RPMI7951 (cell line): ENCODE data around the gene RIPOR3. TPM values are rescaled to one million over a fixed set of nuclear protein-coding genes. Genes with fewer than 3 reads are reported as not detected.
A peak's percentile ranks its signal among the peaks of the same experiment; 100 is the strongest.
"Not testable (repeated sequence)": the region's sequence is repeated elsewhere in the genome, so short reads cannot be mapped to it uniquely, and the experiment has no call there.

Experiments used
- DNase-seq: peaks from one replicate; pipeline ENCODE4 v3.0.0-alpha.2; 2012; ENCODE audit warnings: low read depth
- total RNA-seq: library from RNA; depleted of rRNA; stranded (reverse); fragments of >200 nt; shearing (Covaris generic); gene quantifications from 2 replicates; pipeline ENCODE4 v1.2.3, GENCODE V29; 2014

The RIPOR3 gene
- total RNA-seq, 1 experiment from 2014 or later = 10.8 TPM

DNA sequence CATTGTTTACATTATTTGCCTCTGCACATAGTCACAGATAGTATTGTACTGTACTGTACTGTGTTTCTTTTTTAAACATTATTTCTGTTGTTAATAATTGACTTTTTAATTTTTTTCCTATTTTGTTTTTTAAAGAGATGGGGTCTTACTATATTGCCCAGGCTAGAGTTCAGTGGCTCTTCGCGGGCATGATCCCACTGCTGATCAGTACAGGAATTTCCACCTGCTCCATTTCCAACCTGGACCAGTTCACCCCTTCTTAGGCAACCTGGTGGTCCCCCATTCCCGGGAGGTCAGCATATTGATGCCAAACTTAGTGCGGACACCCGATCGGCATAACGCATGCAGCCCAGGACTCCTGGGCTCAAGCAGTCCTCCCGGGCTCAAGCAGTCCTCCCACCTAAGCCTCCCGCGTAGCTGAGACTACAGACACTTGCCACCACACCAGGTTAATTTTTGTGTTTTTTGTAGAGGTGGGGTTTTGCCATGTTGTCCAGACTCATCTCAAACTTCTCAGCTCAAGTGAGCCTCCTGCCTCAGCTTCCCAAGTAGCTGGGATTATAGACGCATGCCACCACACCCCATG, 133.7 kb downstream of the RIPOR3 start:
- DNase-seq = no peak

DNA sequence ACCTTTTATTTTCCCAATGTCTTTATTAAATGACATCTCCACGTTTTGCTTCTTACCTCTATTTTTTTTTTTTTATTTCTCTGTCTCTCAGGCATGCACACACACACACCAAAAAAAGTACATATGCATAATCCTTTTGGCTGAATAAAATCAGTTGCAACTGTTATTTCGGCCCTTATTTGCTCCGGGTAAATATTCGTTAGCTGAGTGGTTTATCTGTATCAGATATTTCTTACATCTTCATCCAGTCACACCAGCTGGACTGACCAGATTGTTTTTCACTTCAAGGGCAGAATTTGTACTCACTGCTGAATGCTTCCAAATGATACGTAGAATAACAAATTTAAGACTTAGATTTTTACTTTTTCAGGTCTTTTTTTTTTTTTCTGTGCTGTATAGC, 135.7 kb downstream of the RIPOR3 start:
- DNase-seq = no peak

DNA sequence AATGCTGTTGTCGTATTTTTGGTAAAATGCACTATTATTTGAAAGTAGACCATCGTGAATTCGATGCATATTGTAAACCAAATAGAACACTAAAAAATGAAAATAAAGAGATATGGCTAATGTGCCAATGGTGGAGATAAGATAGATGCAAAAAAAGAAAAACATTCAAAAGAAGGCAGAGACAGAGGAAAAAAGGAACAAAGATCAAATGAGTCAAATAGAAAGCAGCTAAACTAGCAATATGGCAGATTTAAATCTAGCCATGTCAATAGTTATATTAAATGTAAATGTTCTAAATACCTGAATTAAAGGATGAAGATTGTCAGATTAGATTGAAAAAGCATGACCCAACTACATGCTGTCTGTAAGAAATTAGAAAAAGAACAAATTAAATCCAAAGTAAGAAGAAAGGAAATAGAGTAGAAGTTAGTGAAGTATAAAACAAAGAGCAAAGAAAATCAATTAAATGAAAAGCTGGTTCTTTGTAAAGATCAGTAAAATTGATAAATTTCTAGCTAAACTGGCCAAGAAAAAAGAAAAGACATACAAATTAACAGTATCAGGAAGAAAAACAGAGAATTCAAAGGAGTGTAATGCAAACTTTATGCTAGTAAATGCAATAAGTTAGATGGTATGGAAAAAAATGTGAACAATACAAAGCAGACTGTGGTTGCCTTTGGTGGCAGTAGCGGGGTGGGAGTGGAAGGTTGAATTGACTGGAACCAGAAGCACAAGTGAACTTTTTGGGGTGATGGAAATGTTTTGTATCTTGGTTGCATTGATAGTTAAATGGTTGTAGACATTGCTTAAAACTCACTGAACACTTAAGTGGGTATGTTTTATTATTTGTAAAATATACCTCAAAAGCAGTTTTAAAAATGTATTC, 136.4 kb downstream of the RIPOR3 start:
- no peak for DNase-seq

DNA sequence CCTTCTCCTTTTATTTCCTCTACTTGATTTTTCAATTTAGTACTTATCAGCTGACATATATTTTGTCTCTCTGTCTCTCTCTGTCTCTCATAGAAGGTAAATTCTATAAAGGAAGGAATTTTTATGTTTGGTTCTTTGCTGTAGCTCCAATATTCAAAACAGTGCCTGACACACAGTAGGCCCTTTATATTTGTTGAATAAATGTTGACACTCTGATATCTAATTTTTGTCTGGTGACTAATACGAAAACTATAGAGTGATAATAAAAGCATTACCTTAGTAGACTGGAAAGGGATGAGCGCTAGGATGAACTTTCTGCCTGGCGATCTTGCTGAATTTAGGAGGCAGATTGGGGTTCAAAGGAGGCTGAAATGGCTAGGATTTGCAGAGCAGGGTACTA, 138.4 kb downstream of the RIPOR3 start:
- DNase-seq = no peak

DNA sequence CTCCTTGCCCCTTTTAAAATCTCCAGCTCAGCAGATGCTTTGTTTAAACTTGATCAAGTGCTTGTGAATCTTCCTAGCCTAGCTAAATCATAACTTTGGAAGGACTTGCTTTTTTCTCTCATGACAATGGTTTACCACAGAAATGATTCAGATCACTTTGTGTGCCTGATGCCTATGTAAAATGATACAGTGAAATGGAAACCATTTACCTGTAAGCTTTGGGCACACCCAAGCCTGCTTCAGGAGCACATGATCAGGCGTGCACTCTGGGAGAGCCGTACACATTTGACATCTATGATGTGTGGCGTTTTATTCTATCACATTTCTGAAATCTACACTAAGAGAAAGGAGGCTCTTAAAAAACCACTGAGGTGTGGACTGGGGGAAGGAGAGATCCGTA, 140.1 kb downstream of the RIPOR3 start:
- DNase-seq = no peak

DNA sequence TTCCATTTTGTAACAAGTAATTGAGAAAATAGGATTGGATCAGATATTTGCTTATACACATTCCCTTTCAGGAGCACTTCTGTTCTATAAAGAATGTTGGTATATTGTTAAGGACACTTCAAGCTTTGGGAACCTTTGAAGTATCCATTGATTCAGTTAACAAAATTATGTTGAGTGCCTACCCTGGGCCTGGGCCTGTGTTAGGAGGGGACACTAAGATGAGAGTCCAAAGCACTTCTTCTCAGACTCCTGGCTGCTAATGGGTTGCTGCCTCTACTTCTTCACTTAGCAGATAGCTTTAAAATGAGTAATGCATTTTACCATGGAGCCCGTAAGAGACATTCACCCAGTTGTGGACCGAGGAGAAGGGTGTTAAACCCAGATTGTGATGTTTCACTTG, 140.8 kb downstream of the RIPOR3 start:
- no peak for DNase-seq

DNA sequence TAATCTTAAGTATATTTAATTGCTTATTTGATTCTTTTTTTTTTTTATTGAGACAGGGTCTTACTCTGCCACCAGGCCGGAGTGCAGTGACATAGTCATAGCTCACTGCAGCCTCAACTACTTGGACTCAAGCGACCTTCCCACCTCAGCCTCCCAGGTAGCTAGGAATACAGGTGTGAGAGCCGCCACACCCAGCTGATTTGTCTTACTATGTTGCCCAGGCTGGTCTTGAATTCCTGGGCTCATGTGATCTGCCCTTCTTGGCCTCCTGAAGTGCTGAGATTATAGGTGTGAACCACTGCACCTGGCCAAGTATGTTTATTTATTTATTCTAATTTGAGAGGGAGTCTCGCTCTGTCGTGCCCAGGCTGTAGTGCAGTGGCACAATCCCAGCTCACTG, 142.9 kb downstream of the RIPOR3 start:
- no peak for DNase-seq

DNA sequence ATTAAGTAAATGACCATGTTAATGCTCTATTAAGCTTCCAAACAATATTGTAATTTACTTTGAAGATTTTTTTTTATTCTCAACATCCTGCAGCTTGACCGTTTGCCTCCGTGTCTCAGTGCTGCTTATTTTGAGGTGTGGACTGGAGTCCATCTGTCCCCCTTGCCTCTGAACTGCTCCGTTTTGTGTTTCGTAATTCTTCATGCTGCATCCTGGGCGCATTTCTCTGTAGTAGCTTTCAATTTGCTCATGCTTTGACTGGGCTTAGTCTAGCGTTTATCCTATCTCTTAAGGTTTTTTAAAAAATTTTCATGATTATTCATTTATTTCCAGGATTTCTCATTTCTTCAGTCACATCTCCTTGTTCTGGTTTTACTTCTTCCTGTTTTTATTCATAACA, 143.4 kb downstream of the RIPOR3 start:
- no peak for DNase-seq

DNA sequence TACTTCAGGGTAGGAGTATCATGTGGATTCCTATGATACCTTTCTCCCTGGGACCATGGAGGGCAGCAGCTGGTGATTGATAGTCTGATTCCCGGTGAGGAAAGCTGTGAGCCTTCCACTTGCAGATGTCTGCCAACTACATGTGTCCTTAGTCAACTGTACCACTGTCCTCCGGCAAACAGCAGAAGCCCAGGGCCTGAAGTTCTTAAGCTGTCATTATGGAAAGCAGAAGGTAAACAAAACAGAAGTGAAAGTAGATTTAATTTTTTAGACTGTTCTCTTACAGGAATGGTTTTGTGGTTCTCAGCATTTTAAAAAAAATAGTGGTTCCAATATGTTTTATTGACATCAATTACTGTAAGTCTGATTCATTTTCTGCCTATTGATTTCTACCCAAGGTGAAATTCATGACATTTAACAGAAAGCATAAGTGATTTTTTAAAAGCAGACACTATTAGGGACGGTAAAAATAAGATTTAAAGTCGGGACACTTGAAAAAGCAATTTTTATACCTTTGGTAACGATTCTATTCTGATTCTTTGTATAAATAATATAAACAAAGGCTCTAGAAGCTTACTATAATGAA, 144.5 kb downstream of the RIPOR3 start:
- DNase-seq = no peak

DNA sequence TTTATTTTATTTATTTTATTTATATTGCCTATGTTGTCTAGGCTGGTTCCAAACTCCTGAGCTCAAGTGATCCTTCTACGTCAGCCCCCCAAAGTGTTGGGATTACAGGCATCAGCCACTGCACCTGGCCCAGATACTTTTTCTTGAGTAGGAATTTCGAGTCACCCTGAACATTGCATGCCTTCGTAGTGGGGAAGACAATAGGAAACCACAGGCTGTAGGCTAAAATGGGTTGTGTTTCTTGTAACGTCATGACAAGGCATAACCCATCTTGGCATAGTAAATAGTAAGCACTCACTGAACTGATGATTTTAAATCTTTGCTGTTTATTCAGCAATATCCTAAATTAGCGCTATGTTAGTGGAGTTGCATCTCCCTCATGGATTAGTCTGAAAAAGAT, 146.2 kb downstream of the RIPOR3 start:
- no peak for DNase-seq

DNA sequence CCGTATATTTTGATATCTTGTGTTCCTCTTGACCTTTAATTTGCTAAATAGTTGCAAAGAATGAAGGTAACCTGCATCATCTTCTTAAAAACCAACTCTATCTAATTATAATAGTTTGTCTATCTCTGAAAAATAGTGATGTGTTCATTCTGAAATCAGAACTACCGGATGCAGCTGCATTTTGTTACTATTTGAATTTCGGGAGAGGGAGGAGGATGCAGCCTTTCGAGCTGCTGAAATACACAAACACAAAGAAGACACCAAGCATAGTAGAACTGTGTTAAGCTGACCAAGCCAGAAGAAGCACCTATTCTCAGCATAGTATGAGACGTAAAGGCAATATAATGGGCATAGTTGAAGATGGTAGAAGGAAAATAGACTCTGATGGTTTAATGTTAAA, 148.0 kb downstream of the RIPOR3 start:
- DNase-seq = no peak

DNA sequence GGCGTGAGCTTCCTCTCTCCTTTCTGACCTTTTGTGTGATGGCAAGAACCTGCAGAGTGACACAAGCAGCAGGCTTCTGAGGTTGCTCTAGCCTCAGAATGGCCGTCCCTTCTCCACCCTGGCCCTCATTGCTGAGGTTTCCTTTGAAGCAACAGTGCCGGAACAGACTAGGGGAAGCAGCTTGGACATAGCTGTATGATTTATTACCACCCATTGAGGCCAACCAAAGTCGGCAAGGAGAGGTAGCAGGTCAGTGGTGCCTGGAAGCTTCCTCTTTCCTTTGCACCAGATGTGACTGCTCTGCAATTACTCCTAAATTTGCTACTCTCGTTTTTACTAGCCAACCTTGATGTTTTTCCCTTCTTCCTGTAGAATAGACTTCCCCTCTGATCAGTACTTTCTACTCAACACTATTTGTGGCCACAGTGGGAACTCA, 149.7 kb downstream of the RIPOR3 start:
- DNase-seq = no peak

DNA sequence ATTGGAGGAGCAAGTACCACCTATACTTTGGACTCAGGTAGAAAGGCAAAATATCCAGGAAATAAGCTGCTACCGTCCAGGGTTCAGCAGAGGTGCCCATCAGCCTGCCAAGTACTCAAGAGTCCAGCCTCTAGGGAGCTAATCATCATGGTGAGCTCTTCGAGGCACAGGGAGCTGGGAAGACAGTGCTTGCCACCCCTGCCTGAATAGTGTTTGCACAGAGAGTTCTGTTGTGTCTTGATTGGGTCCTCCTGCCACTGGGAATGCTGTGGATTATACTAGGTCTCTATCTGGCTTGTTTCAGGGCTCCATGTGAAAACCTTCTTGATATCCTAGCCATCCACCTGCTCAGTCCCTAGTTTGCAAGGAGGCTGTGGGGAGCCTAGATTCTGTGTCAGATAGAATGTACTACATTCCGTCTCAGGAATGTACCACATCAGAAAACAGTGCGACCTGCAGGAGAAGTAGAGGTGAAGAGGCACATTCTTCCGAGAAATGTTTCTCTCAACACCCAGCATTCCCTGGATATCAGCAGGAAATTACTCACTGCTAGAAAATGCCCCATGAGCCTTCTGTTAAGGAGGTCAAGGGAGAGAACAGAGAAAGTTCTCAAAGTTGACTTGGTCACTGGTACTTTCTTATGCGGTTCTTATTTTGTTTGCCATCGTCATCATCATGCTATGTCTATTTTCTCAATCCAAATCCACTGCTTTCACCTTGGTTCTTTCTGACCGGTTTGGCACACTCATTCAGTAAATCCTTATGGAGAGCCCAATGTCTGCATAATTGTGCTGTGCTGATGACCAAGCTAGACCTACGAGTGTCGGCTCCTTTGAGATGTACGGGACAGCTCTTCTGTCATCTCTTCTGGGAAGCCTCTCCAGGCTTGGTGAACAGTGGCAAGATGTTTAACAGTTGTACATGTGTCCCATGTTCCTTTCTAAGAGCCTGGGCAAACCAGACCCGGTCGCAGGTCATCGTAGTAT, 150.4 kb downstream of the RIPOR3 start:
- DNase-seq = peak; percentile 94

DNA sequence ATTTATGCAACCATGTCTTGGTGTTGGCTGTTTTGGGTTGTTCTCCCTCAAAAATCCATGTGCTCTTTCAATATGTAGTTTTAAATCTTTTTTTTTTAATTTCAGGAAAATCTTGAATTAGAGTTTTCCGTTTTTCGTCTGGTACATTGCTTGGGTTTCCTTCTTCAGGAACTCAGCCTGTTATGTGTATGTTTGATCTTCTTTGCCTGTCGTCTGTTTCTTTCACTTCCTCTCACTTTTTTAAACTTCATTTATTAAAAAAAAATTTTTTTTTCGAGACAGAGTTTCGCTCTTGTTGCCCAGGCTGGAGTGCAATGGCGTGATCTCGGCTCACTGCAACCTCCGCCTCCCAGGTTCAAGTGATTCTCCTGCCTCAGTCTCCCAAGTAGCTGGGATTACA, 151.5 kb downstream of the RIPOR3 start:
- not testable (repeated sequence) for DNase-seq

DNA sequence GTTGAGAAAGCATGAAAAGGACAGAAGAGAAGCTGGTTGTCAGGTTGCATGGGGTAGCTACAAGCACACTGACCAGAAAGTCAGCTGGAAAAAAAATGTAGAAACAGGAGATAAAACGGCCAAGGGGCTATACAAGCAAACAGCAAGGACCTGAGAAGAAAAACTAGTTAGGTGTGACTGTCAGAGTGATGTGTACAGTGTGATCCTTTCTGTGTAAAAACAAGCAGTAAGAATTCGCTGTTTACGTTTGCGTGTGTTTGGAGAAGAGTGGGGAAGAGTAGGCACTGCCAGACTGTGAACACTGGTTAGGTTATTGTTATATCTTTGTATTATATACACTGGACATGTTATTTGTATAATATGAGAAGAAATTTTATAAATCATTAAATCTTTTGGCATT, 153.1 kb downstream of the RIPOR3 start:
- DNase-seq = no peak

DNA sequence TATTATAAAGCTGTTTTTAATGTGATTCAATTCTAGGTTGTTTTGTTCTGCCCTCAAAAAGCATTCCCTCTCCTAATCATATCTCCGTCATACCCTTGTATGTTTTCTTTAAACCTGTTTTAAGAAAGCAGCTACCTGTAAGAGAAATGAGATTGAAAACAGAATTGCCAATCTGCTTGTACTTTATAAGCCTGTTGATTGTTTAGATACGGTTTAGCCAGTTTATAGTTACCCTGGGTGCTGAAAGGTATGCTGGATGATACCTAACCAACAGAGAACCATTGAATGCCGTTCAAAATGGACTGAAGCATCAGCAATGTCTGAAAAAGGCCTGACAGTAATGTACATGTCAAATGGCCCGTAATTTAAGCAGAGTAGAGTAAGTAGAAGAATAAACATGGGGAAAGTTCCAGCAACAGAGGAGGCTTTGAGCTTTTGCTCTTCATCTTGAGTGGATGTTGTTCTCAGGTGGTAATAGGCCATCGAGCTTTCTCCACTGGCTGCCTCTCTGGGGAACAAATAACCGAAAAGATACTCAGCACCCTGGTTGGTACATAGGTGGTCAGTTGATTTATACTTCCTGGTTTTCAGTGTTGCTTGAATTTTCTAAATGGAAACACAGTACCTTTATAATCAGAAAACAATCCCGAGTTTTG, 153.7 kb downstream of the RIPOR3 start:
- no peak for DNase-seq

DNA sequence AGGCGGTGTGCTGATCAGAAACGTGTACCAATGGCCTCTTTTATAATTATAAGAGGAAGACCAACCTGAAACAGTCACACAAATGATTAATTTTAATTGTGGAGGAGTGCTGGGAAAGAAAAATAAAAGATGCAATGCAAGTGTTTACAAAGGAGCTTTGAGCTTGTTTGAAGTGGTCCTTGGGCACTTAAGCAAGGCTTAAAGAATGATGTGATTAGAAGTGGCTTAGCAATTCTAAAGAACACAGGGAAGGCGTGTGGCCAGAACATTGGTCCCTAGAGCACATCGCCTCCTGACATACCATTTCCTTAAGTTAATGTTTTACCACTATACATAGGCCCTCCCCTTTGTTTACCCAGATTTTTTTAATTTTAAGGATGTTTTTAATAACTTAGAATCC, 155.0 kb downstream of the RIPOR3 start:
- no peak for DNase-seq
